Keratinocyte (primary cell): ENCODE data around the gene FGB.

Experiments
- EZH2 ChIP-seq: IDR thresholded peaks from one replicate; pipeline ENCODE4 v1.6.1; 2012; ENCODE audit warnings: inconsistent platforms, mild to moderate bottlenecking, low read length, moderate library complexity
- TF ChIP-seq, protein P1 (sequence below), 3 experiments: IDR thresholded peaks in 1 of 3; conservative IDR thresholded peaks in 1 of 3; optimal IDR thresholded peaks in 1 of 3; 2 replicates in 2 of 3; 3 replicates in 1 of 3; pipeline versions ENCODE3 to v1.5.1; 2011; ENCODE audit warnings: low read length in 3 of 3, mild to moderate bottlenecking in 3 of 3, moderate library complexity in 2 of 3, control low read depth in 1 of 3, inconsistent platforms in 1 of 3; ENCODE audit not compliant: insufficient read depth in 2 of 3; ENCODE audit errors: extremely low read depth in 1 of 3

DNA sequence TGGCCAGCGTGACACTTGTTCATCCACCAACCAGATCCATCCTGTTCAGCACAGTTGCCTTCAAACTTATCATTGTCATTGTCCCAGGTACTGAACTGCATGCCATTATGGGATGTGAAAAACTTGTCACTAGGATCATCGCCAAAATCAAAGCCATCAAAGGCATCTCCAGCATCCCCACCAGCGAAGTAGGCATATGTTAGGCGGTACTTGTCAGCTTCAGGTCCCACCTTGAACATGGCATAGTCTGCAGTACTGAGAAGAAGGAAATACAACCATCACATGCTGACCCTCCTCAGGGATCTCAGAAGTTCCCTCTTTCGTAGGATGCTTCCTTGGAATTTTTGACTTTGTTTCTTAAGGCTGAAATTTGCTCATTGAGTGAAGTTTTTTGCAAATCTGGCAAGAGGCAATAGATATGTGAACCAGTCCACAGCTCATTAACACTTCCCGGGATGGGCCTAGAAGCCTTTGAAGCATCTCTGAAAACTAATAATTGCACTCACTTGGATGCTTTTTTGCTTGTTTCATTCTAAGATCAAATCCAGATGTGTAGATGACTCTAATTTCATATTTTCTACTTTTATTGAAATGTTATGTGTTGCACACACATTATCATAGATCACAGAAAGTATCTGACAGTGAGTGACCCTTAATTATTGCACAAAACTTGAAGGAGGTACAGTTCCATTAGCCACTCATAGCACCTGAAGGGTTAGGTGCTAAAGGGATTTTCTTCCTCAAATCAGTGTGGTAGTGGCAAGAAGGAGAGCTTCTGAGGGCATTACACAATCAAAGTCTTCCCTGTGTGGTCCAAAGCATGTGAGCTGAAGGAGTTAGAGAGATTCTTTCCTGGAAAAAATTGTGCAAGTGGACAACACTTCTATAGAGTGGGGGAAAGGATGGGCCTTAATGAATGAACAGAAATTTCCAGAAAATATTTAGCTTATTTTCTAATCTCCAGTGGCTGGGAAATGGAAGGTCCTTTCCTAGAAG, 44.2 kb downstream of the FGB start:
- TF ChIP-seq, protein P1, sequence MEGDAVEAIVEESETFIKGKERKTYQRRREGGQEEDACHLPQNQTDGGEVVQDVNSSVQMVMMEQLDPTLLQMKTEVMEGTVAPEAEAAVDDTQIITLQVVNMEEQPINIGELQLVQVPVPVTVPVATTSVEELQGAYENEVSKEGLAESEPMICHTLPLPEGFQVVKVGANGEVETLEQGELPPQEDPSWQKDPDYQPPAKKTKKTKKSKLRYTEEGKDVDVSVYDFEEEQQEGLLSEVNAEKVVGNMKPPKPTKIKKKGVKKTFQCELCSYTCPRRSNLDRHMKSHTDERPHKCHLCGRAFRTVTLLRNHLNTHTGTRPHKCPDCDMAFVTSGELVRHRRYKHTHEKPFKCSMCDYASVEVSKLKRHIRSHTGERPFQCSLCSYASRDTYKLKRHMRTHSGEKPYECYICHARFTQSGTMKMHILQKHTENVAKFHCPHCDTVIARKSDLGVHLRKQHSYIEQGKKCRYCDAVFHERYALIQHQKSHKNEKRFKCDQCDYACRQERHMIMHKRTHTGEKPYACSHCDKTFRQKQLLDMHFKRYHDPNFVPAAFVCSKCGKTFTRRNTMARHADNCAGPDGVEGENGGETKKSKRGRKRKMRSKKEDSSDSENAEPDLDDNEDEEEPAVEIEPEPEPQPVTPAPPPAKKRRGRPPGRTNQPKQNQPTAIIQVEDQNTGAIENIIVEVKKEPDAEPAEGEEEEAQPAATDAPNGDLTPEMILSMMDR (optimal IDR thresholded peaks at IDR 0.05 in 1 of 3, IDR thresholded peaks at IDR 0.05 in 1 of 3, conservative IDR thresholded peaks at IDR 0.05 in 1 of 3; ENCODE audit: extremely low read depth in 1 of 3, insufficient read depth in 2 of 3, low read length in 3 of 3) = no peak
- TF ChIP-seq EZH2 = no peak
